ENCODE measurements around the gene GJB1. TPM values are rescaled to one million over a fixed set of nuclear protein-coding genes. Genes with fewer than 3 reads are reported as not detected.

The GJB1 gene
- total RNA-seq, 4 donors from 2014 or later, result 0.98 to 4.8 (median 3.3) TPM

DNA sequence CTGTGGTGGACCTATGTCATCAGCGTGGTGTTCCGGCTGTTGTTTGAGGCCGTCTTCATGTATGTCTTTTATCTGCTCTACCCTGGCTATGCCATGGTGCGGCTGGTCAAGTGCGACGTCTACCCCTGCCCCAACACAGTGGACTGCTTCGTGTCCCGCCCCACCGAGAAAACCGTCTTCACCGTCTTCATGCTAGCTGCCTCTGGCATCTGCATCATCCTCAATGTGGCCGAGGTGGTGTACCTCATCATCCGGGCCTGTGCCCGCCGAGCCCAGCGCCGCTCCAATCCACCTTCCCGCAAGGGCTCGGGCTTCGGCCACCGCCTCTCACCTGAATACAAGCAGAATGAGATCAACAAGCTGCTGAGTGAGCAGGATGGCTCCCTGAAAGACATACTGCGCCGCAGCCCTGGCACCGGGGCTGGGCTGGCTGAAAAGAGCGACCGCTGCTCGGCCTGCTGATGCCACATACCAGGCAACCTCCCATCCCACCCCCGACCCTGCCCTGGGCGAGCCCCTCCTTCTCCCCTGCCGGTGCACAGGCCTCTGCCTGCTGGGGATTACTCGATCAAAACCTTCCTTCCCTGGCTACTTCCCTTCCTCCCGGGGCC is 1.2 kb downstream of the GJB1 start:
- H3K27me3 ChIP-seq, result no peaks in the 10 kb centered on the region
- no peaks in the 10 kb centered on the region for H3K36me3 ChIP-seq
- TF ChIP-seq POLR2A (IDR thresholded peaks at IDR 0.05) (no peak), POLR2AphosphoS5 (IDR thresholded peaks at IDR 0.05) (no peak), EP300 (IDR thresholded peaks at IDR 0.05) (no peak)
- TF ChIP-seq, protein P1, sequence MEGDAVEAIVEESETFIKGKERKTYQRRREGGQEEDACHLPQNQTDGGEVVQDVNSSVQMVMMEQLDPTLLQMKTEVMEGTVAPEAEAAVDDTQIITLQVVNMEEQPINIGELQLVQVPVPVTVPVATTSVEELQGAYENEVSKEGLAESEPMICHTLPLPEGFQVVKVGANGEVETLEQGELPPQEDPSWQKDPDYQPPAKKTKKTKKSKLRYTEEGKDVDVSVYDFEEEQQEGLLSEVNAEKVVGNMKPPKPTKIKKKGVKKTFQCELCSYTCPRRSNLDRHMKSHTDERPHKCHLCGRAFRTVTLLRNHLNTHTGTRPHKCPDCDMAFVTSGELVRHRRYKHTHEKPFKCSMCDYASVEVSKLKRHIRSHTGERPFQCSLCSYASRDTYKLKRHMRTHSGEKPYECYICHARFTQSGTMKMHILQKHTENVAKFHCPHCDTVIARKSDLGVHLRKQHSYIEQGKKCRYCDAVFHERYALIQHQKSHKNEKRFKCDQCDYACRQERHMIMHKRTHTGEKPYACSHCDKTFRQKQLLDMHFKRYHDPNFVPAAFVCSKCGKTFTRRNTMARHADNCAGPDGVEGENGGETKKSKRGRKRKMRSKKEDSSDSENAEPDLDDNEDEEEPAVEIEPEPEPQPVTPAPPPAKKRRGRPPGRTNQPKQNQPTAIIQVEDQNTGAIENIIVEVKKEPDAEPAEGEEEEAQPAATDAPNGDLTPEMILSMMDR (IDR thresholded peaks at IDR 0.05), result no peak
- no peak for DNase-seq (ENCODE audit: low spot score in 2 of 2)
- no peaks in the 10 kb centered on the region for H3K4me1 ChIP-seq
- 88% methylated on average over 23 of the region's 32 CpGs for WGBS
- H3K4me3 ChIP-seq, result no peak overlapping the region
- H3K9me3 ChIP-seq, result no peaks in the 10 kb centered on the region
- no peak overlapping the region for H3K27ac ChIP-seq

DNA sequence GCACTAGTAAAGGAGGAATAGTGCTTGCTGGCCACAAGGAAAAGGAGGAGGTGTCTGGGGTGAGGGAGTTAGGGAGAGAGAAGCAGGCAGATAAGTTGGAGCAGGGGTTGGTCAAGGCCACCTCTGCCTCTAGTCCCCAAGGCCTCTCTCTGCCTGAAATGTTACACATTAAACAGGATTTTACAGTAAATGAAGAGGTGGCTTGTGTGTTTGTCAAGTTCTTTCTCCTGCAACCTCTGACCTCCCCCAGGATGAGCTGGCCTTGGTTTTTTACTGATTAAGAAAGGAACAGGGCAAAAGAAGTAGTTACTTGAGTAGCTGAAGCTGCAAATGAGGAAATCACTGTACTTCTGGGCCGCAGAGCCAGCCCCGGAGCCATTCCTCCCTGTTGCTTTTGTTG is 2.0 kb downstream of the GJB1 start:
- Histone ChIP-seq H3K36me3 (no peaks in the 10 kb centered on the region), H3K4me1 (no peaks in the 10 kb centered on the region), H3K9me3 (no peaks in the 10 kb centered on the region), H3K27ac (no peak overlapping the region), H3K4me3 (no peak overlapping the region), H3K27me3 (no peaks in the 10 kb centered on the region)
- WGBS, result 69% methylated on average over 2 of the region's 2 CpGs
- TF ChIP-seq POLR2AphosphoS5 (IDR thresholded peaks at IDR 0.05) (no peak), POLR2A (IDR thresholded peaks at IDR 0.05) (no peak), EP300 (IDR thresholded peaks at IDR 0.05) (no peak)
- TF ChIP-seq, protein P1 (IDR thresholded peaks at IDR 0.05), result no peak
- no peak for DNase-seq (ENCODE audit: low spot score in 2 of 2)

DNA sequence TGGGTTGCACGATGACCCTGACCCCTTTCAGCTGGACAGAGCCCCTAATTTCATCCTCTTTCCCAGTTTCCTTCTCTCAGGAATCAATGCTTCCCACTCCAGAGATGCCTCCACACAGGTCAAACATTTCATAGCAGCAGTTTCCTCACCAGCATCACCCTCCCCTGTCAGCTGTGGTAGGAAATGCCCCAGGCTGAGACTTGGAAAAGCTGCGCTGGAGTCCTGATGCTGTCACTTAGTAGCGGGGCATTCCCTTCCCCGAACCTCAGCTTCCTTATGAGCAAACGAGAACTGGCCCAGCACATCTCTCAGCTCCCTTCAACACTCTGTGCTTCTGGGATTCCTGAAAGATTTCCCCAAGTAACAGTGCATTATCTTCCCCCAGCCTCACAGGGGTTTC is 2.7 kb downstream of the GJB1 start:
- no peak overlapping the region for H3K27ac ChIP-seq
- no peak for DNase-seq (ENCODE audit: low spot score in 2 of 2)
- H3K9me3 ChIP-seq, result no peaks in the 10 kb centered on the region
- H3K4me1 ChIP-seq, result no peaks in the 10 kb centered on the region
- no peaks in the 10 kb centered on the region for H3K27me3 ChIP-seq
- TF ChIP-seq POLR2AphosphoS5 (IDR thresholded peaks at IDR 0.05) (no peak), POLR2A (IDR thresholded peaks at IDR 0.05) (no peak), EP300 (IDR thresholded peaks at IDR 0.05) (no peak)
- TF ChIP-seq, protein P1 (IDR thresholded peaks at IDR 0.05), result no peak
- no peak overlapping the region for H3K4me3 ChIP-seq
- H3K36me3 ChIP-seq, result no peaks in the 10 kb centered on the region
- WGBS, result 58% methylated on average over 5 of the region's 5 CpGs

DNA sequence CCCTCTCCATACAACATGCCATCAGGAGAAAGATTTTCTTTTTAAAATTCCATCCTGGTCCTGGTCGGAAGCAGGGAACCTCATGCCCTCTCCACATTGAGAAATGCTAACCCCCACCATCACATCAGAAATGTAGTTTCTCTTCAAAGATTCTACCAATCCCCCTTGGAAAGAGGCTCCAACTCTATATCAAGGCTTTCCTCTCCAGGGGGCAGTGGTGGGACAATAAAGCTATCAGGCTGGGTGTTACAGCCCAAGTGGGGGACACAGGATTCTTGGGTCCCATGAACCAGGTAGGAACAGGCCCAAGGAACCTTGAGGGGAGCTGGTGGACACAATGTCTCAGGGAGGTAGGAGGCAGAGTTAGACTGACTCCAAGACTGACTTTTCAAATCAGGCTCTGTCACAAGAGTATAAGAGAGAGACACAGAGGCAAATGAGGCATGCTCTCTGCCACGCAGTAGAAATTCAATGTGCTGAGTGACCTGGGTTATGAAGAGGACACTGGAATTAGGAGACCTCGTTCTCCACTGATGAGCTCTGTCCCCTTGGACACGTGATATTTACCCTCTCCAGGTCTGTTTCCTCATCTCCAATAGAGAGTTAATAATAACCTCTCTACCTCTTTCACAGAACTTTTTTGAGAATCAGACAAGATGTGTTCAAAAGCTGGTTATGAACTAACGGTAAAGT is 4.5 kb downstream of the GJB1 start:
- H3K4me3 ChIP-seq, result no peak overlapping the region
- no peak for TF ChIP-seq POLR2A (IDR thresholded peaks at IDR 0.05)
- TF ChIP-seq EP300 (IDR thresholded peaks at IDR 0.05), result no peak
- TF ChIP-seq, protein P1 (IDR thresholded peaks at IDR 0.05), result no peak
- TF ChIP-seq POLR2AphosphoS5 (IDR thresholded peaks at IDR 0.05), result no peak
- DNase-seq (ENCODE audit: low spot score in 2 of 2), result no peak
- 79% methylated on average over 5 of the region's 5 CpGs for WGBS
- no peaks in the 10 kb centered on the region for H3K4me1 ChIP-seq
- no peaks in the 10 kb centered on the region for H3K27me3 ChIP-seq
- H3K36me3 ChIP-seq, result no peaks in the 10 kb centered on the region
- no peak overlapping the region for H3K27ac ChIP-seq
- H3K9me3 ChIP-seq, result no peaks in the 10 kb centered on the region

DNA sequence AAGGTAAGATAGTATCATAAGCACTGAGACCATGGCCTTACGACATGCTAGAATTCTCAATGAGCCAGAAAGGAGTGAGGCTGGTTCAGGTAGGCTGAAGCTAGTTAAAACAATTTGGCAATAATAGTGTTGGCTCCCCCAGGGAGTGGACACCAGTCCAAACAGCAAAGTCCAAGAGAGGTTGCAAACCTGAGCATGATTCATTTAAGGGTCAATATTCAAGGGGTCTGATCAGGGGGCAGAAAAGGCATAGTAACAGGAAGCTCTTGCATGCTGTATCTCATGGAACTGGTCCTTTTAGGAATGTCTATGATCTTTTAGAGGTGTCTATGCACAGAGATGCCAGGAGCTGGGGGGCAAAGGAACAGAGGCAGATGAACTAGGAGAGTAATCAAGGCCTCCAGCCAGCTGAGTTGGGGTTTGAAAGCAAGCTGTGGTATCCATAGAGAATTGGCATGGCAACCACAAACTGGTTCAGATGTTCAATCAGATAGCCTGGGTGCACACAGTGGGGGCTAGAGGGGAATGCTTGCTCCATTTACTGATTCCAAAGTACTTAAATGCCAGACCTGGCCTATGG is 5.1 kb downstream of the GJB1 start:
- 91% methylated on average over 1 of the region's 1 CpG for WGBS
- Histone ChIP-seq H3K4me3 (no peak overlapping the region), H3K9me3 (no peaks in the 10 kb centered on the region), H3K27me3 (no peaks in the 10 kb centered on the region), H3K27ac (no peak overlapping the region), H3K36me3 (no peaks in the 10 kb centered on the region), H3K4me1 (no peaks in the 10 kb centered on the region)
- no peak for DNase-seq (ENCODE audit: low spot score in 2 of 2)
- no peak for TF ChIP-seq EP300 (IDR thresholded peaks at IDR 0.05)

All from suprapubic skin (tissue), 4 donors.